Activated CD8-positive, alpha-beta T cell treated with anti-CD3 and anti-CD28 coated beads, Interleukin-2, amount 10 ng/mL, durations not matched to agents 7 days and 5 days (primary cell): ENCODE data around the gene DHFR2. TPM values are rescaled to one million over a fixed set of nuclear protein-coding genes. Genes with fewer than 3 reads are reported as not detected.

Experiments used
- total RNA-seq, 2 experiments: library from RNA; stranded (reverse); gene quantifications; one replicate each; pipeline ENCODE4 v1.2.3, GENCODE V29; 2021

Gene DHFR2
- total RNA-seq, 2 experiments from 2014 or later = 6.4 to 8.1 TPM

Other genes with a start within 250 kb of the DHFR2 start
- under 1 TPM in 1 of 2 experiments, not detected in 1; 0.21 TPM for gene PROS1, start 89.0 kb downstream of the DHFR2 start, total RNA-seq
- gene ARL13B, start 82.8 kb downstream of the DHFR2 start, total RNA-seq = 10 to 100 TPM; 10.8 to 12.0 TPM
- gene STX19, start 34.3 kb downstream of the DHFR2 start, total RNA-seq = not detected
- 10 to 100 TPM; 14.1 TPM for gene NSUN3, start 145 bp upstream of the DHFR2 start, total RNA-seq